Sigmoid colon (tissue), 4 donors: ENCODE data around the gene SLC35F4.

Experiments used
- CTCF ChIP-seq, 4 experiments: fragments of 450-650 bp in 3 of 4; fragments of 200-600 bp in 1 of 4; IDR thresholded peaks; one replicate each; pipeline ENCODE4 v1.5.1; 2016 to 2019; ENCODE audit warnings: antibody characterized with exemption in 4 of 4, mild to moderate bottlenecking in 3 of 4, moderate library complexity in 2 of 4
- EP300 ChIP-seq, 4 donors: sonication (generic); formaldehyde crosslinking; IDR thresholded peaks; one replicate each; pipeline ENCODE4 v1.6.1; 2017; ENCODE audit warnings: antibody characterized with exemption in 4 of 4
- POLR2A ChIP-seq, 2 donors: fragments of 450-650 bp; IDR thresholded peaks; one replicate each; pipeline ENCODE4 v1.6.1; 2016; ENCODE audit warnings: antibody characterized with exemption in 2 of 2, mild to moderate bottlenecking in 2 of 2, moderate library complexity in 2 of 2

DNA sequence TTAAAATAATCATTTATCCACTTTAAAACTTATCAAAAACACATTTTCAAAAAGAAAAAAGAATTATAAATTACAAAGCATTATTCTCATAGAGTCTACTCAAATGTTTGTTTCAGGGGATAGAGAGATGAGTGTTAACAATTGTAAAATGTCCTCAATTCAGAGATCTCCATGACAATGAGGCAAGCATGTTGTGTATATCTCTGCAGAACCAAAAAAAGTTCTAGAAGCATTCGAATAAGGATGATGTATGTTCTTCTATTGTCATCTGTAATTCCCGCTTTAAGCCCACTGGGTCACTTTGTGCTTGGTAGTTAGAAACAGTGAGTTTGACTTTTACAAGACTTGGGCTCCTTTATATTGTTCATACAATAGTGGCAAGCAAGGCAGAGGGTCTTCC, 298.7 kb downstream of the SLC35F4 start:
- TF ChIP-seq CTCF (IDR thresholded peaks at IDR 0.05) (no peak), POLR2A (IDR thresholded peaks at IDR 0.05) (no peak), EP300 (IDR thresholded peaks at IDR 0.05) (no peak)
